GM19099 (cell line): ENCODE measurements around the gene NCR3LG1.

Source experiments
- POLR2A ChIP-seq: IDR thresholded peaks from 3 replicates; pipeline ENCODE4 v1.6.1; 2011; ENCODE audit warnings: low read depth; ENCODE audit not compliant: insufficient read length; ENCODE audit errors: extremely low read depth

Gene NCR3LG1

GRCh38 chr11:17413414-17414316 is 62.1 kb downstream of the NCR3LG1 start:
- no peak for TF ChIP-seq POLR2A

- no peak for TF ChIP-seq POLR2A
These were observed 62.7 kb downstream of the NCR3LG1 start for GRCh38 chr11:17414317-17414737.

DNA sequence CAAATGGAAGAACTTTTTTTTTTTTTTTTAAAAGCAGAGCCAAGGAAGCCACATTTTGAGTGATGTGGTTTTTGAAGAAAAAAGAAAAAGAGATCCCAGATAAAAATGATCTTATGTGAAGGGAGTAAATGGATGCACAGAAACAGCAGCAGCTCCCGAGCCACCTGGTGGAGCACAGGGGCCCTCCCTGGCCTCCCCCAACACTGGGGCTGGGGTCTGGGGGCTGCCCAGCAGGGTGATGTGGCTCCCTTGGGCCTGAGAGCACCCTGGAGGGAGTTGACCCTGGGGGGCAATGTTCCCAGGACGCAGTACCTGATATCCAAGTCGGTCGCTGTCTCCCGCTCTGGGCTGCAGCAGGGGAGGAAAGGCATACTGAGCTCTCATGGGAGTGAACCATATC is 63.4 kb downstream of the NCR3LG1 start:
- no peak for TF ChIP-seq POLR2A

DNA sequence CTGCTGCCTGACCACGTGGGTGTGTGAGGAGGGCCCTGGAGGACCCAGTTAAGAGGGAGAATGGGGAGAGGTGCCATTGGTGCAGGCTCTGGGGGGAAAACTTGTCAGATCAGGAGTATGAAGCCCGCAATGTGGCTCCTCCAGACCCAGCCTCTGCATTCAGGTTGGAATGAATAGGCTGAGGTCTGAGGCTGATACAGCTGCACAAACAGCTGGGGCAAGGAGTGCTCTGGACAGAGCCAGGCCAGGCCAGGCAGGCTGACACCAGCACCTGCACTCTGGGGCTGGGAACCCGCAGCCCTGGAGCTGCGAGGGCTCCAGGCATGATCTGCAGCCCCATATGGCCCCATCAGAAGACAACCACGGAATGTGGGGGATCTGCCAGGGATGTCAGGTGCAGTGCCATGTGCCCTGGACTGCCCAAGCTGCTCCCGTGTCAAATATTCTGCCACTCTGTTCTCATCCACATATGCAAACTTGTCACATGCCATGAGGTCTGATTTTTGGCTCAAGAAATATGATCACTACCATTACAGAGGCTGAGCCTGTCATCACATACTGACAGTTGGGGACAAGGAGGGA is 64.0 kb downstream of the NCR3LG1 start:
- no peak for TF ChIP-seq POLR2A

DNA sequence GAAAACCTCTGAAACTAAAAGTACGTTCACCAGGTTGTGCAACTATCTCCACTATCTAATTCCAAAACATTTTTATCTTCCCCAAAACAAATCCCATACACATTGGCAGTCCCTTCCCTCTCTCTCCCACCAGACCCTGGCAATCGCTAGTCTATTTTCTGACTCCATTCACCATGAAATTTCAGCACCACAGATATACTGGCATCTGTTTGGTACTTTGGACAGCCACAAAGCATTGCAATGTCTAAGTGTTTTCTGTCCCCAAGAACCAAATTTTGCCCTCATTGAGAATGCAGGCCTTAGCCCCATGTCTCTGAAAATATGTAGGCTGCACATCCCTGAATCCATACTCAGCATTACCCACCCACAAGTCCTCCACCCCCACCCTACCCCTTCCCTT is 64.9 kb downstream of the NCR3LG1 start:
- no peak for TF ChIP-seq POLR2A

DNA sequence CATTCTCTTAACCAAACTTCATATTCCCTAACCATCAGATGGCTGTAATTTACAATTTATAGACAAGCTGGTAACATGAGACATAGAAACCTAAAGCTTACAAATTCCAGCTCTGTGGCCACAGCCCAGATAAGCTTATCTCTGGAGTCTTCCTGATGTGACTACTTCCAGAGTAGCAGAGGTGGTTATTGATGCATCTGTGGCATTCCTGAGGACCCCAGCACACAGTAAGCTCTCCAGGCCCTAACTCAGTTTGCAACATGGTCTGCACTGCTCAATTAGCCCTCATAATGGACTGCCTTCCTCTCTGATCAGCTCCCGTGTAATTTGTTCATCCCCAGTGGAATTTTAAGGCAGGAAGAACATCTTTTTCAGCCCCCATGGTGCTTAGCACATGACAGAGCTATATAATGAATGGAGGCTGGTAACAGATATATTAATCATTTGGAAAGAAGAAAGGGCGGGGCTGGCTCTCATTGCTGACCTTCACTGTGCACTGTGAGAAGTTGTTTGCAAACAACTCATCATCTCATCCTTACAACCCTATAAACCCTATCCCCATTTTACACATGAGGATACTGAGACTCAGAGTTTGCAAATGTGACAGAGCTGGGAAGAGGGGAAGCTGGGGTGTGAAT is 67.0 kb downstream of the NCR3LG1 start:
- TF ChIP-seq POLR2A: no peak

DNA sequence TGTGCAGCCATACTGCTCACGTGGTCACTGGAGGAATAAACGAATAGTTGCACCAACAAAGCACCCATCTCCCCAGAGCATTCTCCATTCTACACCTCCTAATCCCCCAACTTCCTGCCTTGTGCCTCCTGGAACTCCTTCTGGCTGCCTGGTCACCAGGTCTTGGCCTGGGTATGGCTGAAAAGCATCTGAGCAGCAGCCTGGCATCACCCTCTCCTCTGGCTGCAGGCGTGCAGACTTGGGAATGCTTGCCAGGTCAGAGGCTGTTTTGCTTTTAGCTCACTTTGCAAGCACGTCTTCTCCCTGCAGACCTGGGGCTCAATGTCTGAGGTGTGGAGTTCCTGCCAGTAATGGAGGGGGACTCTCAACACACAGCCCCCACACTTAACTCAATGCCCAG is 70.2 kb downstream of the NCR3LG1 start:
- no peak for TF ChIP-seq POLR2A

DNA sequence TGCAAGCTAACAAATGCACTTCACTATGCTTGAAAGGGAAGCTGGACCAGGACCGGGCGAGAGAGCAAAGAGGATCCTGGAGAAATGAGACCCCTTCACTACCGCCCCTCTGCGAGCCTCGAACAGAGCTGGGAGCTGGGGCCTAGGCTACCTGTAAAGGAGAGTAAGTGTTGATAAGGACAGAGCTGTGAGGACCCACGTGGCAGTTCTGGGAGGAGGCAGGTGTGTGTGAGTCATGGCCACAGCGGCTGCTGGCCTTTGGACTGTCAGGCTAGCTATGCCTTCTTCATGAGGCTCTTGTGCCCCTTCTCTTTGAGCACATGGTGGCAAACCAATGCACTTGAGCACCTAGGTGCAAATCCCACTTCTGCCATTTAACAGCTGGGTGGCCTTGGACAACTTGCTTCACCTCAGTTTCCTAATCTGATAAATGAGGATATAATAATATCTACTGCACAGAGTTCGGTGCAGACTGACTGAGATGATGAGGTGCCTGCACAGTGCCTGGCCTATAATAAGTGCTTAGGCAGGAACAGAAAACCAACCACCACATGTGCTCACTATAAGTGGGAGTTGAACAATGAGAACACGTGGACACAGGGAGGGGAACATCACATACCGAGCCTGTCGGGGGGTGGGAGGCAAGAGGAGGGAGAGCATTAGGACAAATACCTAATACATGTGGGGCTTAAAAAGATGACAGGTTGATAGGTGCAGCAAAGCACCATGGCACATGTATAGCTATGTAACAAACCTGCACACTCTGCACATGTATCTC is 72.1 kb downstream of the NCR3LG1 start:
- TF ChIP-seq POLR2A: no peak
